ENCODE measurements around the gene CLIP2. TPM values are rescaled to one million over a fixed set of nuclear protein-coding genes. Genes with fewer than 3 reads are reported as not detected.
"Not testable (repeated sequence)": the region's sequence is repeated elsewhere in the genome, so short reads cannot be mapped to it uniquely, and the experiment has no call there.

The CLIP2 gene
- total RNA-seq, 1 experiment from 2014 or later: 29.3 TPM

DNA sequence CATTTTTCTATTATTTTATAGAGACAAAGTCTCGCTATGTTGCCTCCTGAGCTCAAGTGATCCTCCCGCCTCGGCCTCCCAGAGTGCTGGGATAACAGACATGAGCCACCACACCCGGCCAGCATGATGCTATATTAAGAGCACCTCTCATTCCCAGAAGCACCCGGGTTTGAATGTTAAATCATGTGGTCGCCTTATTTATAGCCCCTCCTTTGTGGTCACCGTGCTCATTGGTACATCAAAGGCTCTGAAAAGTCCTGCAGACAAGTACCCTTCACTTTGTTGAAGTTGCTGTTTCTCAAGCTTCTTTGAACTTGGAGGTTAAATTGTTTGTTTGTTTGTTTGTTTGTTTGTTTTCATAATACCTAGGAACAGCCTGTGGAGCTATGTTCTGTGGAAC is 40.0 kb downstream of the CLIP2 start:
- DNase-seq (ENCODE audit: low read depth): no peak

DNA sequence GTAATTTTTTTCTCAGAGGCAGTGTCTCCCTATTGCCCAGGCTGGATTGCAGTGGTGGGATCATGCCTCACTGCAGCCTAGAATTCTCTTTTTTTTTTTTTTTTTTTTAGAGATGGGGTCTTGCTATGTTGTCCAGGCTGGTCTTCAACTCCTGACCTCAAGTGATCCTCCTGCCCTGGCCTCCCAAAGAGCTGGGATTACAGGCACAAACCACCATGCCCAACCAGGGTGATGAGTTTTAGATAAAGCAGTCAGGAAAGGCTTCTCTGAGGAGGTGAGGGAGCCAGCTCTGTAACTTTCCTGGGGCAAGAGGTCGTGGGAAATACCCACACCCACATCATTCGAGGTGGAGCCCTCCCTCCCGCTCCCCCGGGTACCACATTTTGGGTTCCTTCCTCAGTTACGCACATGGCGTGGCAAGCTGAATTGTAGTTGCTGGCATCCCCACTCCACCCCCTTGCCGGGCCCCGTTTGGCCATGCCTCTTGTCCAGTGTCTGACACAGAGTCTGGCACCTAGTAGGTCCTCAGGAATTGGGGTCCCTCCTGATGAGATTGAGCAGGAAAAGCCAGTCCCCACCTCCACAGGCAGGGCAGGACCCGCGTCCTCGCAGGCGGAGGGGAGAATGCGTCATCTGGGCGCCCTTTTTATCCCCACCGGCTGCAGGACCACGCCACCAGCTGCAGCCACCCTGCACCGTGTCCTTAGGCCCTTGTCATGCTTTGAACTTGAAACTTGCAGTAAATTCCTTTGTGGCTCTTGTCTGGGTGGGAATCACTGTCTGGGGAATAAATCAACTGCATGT is 43.4 kb downstream of the CLIP2 start:
- DNase-seq (ENCODE audit: low read depth): no peak

DNA sequence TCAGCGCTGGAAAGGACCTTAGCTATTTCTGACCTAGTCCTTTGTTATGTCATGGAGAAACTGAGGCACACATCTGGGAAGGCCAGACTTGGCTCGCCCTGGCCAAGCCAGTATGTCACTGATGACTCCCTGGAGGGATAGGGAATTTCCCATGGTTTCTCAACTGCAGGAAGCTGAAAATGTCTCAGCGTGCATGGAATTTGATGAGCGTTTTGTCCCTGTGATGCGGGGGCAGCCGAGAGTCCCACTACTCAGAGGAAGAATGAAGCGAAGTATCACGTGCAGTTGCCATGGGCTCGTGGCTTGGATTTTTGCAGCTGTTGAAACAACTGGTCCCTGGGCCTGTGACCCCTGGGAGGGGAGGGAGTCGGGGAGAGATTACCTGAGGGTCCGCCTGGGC is 44.8 kb downstream of the CLIP2 start:
- no peak for DNase-seq (ENCODE audit: low read depth)

DNA sequence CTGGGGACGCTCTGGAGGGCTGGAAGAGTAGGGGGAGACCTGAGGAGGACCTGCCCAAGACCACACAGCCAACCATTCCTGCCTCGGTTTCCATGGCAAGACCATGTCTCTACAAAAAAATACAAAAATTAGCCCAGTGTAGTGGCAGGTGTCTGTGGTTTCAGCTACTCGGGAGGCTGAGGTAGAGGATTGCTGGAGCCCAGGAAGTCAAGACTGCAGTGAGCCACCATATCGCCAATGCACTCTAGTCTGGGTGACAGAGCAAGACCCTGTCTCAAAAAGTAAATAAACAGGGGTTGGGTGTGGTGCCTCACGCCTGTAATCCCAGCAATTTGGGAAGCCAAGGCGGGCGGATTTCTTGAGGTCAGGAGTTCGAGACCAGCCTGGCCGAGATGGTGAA is 48.7 kb downstream of the CLIP2 start:
- DNase-seq (ENCODE audit: low read depth): no peak

DNA sequence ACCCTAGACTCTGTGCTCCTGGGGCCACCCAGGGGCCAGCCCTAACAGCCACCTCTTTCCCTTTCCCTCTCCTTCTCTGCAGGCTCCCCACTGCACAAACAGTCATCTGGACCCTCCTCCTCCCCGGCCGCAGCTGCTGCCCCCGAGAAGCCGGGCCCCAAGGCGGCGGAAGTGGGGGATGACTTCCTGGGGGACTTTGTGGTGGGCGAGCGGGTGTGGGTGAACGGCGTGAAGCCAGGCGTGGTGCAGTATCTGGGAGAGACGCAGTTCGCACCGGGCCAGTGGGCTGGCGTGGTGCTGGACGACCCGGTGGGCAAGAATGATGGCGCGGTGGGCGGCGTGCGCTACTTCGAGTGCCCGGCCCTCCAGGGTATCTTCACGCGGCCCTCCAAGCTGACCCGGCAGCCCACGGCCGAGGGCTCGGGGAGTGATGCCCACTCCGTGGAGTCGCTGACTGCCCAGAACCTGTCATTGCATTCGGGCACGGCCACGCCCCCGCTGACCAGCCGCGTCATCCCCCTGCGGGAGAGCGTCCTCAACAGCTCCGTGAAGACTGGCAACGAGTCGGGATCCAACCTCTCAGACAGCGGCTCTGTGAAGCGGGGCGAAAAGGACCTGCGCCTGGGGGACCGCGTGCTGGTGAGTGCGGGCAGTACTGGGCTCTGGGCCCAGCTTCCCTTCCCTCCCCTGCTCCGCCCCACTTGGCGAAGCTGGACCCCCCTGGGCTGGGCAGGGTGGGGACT is 49.3 kb downstream of the CLIP2 start:
- DNase-seq (ENCODE audit: low read depth): no peak

- DNase-seq (ENCODE audit: low read depth): not testable (repeated sequence)
Observed at GRCh38 chr7:74339648-74340047, 50.4 kb downstream of the CLIP2 start.

DNA sequence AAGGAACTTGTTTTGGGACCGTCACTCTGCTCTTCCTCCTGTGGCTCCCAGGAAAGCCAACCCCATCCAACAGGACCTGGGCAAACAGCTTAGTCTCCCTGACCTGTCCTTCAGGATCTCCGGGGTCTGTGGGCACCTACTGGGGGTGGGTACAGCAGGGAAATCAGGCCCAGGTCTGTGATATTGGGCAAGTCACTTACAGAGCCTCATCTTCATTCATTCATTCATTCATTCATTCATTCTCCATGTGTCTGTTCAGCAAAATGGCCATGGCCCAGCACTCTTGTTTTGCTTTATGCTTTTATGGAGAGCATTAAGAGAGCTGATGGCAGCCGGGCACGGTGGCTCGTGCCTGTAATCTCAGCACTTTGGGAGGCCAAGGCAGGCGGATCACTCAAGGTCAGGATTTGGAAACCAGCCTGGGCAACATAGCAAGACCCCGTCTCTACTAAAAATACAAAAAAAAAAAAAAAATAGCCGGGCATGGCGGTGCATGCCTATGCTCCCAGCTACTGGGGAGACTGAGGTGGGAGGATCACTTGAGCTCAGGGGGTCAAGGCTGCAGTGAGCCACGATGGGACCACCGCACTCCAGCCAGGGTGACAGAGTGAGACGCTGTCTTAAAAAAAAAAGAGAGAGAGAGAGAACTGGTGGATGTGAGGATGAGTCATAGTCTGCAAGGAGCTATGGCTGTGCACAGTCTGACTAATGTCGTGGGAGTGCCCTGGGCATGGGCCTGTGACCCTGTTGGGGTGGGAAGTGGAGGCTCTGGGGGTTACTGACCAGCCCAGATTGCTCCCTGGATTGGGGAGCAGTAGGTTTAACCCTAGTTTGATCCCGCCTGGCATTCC is 54.3 kb downstream of the CLIP2 start:
- peak; percentile 86 for DNase-seq (ENCODE audit: low read depth)

DNA sequence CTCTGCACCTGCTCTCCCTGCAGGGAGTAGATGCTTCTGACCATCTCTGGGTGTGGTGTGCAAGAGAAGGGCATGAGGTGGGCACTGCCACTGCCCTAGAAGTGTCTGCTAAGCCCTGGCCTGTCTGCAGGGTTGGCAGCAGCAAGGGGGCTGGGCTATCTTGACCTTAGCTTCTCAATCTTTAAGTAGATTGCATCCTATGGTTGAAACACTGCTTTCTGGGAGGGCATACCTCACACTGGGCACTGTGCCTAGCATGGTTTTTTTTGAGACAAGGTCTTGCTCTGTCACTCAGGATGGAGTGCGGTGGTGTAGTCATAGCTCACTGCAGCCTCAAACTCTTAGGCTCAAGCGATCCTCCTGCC is 54.9 kb downstream of the CLIP2 start:
- peak; percentile 78 for DNase-seq (ENCODE audit: low read depth)

GRCh38 chr7:74344786-74345185 is 55.6 kb downstream of the CLIP2 start:
- DNase-seq (ENCODE audit: low read depth): no peak

DNA sequence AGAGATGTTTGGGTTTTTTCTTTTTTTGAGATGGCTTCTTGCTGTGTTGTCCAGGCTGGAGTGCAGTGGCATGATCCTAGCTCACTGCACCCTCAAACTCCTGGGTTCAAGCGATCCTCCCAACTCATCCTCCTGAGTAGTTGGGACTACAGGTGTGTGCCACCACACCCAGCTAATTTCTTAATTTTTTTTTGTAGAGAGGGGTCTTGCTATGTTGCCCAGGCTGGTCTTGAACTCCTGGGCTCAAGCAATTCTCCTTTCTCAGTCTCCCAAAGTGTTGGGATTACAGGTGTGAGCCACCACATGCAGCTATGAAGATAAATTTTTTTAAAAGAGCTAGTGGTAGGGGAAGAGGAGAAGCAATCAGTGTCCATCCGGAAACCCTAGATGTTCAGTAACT is 56.8 kb downstream of the CLIP2 start:
- DNase-seq (ENCODE audit: low read depth): no peak

- DNase-seq (ENCODE audit: low read depth): no peak
Observed at GRCh38 chr7:74349621-74350020, 60.4 kb downstream of the CLIP2 start.

DNA sequence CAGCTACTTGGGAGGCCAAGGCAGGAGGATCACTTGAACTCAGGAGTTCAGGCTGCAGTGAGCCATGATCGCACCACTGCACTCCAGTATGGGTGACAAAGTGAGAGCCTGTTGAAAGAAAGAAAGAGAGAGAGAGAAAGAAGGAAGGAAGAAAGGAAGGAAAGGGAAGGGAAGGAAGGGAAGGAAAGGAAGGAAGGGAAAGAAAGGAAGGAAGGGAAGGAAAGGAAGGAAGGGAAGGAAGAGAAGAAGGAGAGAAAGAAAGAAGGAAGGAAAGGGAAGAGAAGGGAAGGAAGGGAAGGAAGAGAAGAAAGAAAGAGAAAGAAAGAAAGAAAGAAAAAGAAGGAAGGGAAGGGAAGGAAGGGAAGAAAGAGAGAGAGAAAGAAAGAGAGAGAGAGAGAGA is 61.5 kb downstream of the CLIP2 start:
- DNase-seq (ENCODE audit: low read depth): no peak

DNA sequence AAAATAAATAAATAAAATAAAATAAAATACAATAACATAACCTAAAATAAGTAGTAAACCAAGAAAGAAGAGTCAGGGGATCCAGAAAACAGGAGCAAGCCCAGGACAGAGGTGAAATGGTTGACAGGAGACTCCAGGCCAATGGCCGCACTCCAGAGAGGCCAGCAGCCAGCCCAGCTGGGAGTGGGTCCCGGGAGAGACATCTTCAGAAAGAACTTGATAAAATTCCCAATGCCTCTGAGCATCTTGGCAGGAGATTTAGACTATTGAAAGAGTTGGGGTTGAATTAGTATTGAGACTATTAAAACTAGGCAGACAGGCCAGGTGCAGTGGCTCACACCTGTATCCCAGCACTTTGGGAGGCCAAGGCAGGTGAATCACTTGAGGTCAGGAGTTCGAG is 62.6 kb downstream of the CLIP2 start:
- no peak for DNase-seq (ENCODE audit: low read depth)

- not testable (repeated sequence) for DNase-seq (ENCODE audit: low read depth)
Observed at GRCh38 chr7:74352551-74353138, 63.4 kb downstream of the CLIP2 start.

DNA sequence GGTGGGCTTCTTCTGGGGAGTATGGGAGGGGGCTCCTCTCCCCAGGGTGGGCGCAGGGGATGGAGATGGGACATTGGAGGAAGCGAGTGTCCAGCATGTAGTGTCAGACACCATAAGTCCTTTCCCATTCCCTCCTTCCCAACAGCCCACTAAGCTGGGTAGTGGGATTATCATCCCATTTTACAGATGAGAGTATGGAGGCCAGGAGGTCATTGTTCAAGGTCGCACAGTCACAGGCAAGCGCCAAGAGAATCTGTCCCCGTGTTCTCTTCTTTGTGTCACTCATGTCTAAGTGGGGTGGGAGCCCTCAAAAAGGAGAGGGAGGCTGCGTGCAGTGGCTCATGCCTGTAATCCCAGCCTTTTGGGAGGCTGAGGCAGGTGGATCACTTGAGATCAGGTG is 64.8 kb downstream of the CLIP2 start:
- DNase-seq (ENCODE audit: low read depth): no peak

DNA sequence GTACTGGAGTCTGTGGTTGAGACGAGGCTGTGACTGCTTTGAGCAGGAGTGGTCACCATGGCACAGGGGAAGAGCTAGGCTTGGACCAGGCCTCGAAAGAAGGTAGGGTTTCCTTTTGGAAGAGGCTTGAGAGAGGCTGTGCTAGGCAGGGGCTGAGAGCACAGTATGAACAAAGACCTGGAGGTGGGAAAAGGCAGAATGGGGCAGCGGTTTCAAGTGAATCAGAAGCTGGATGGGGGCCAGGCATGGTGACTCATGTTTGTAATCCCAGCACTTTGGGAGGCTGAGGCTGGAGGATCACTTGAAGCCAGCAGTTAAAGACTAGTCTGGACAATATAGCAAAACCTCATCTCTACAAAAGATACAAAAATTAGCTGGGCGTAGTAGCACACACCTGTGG is 65.9 kb downstream of the CLIP2 start:
- DNase-seq (ENCODE audit: low read depth): peak; percentile 95

DNA sequence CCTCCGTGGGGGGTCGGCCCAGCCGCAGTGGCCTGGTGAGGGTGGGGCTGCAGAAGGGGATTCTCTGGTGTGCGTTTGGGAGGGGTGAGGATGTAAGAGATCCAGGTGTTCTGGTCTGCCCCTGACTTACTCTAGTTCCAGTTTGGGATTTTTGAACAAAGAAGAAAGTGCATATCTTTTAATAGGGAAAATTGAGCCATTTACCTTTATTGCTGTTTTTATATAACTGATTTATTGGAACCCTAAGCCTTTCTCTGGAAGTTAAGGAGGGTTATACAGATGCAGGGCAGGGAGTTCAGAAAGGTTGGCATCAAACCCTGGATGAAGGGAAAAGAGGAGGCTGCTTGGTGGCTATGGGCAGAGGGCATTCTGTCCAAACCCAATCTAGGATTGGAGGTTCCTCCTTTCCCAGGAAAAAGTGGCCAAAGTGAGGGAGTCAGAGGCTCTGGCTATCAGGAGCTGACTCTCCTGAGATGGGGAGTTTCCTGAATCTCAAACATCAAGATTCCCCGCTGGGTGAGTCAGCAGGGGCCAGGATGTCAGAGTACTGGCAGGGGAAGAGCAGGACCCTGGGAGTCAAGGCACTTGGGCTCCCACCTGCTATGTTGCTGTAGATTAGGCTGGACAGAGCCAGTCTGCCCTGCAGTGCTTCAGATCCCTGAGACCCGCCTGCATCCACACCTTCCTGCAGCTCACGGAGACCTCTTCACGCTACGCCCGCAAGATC is 67.5 kb downstream of the CLIP2 start:
- DNase-seq (ENCODE audit: low read depth): peak; percentile 55

DNA sequence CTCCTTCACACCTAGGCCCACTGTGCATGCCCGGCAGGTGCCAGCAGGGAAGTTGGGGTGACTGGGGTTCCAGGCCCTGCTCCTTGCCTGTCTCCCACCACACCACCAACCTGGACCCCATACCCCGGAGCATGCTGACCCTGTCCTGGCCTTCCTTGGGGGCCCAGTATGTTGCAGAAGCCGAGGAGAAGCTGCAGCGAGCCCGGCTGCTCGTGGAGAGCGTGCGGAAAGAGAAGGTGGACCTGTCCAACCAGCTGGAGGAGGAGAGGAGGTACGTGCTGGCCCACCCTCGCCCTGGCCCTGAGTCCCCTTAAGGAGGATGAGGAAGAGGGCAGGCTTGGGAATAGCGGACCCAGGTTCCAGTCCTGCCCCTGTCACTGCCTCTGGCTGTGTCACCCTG is 70.8 kb downstream of the CLIP2 start:
- DNase-seq (ENCODE audit: low read depth): no peak

- DNase-seq (ENCODE audit: low read depth): no peak
Observed at GRCh38 chr7:74362266-74362665, 73.1 kb downstream of the CLIP2 start.

GRCh38 chr7:74364061-74364460 is 74.9 kb downstream of the CLIP2 start:
- DNase-seq (ENCODE audit: low read depth): no peak

Data from HT1080 (cell line).